ENCODE results near the gene ISL2. TPM values are rescaled to one million over a fixed set of nuclear protein-coding genes. Genes with fewer than 3 reads are reported as not detected.
A peak's percentile ranks its signal among the peaks of the same experiment; 100 is the strongest.

ISL2 gene
- total and polyA plus RNA-seq, 9 of the 15 experiments (the other 6 are each of a cell fraction or from before 2014, with no cell fraction given) = 0.15 to 23.7 (median 4.0) TPM

GRCh38 chr15:76298986-76299385 is 37.6 kb upstream of the ISL2 start:
- H3K9me1 ChIP-seq (ENCODE audit: control insufficient read depth, insufficient read depth, low read length) = peaks cover 4% of the 10 kb centered on the region
- no peak overlapping the region for H2AFZ ChIP-seq (ENCODE audit: low read depth, low read length)
- no peaks in the 10 kb centered on the region for H3K9me3 ChIP-seq (replicated peaks; ENCODE audit: control insufficient read depth, insufficient read depth, low read depth, low read length)
- H3K4me3 ChIP-seq = no peak overlapping the region
- intact Hi-C loops (cut with micrococcal nuclease) = no loop called here
- FAIRE-seq (no peak), ATAC-seq (no peak; the same call in 2 of the 3 replicates), DNase-seq (ENCODE audit: extremely low read depth in 1 of 4, low spot score in 3 of 4) (no peak)
- in situ Hi-C loops (cut with MboI) = no loop called here
- H3K4me1 ChIP-seq (replicated peaks in 1 of 2; ENCODE audit: control insufficient read depth in 2 of 2, insufficient read depth in 2 of 2, low read length in 2 of 2) = peaks cover 0 to 2% of the 10 kb centered on the region in 2 experiments; a peak in 2 of 5 replicates
- no TSS peak for BruUV-seq (replicated peaks)
- H3K27ac ChIP-seq (ENCODE audit: extremely low read depth, low read depth, low read length) = no peak overlapping the region
- H4K20me1 ChIP-seq (replicated peaks; ENCODE audit: control insufficient read depth, insufficient read depth, low read length) = peaks cover 41% of the 10 kb centered on the region; the same call in 1 of the 2 replicates
- H3K27me3 ChIP-seq (ENCODE audit: control insufficient read depth in 2 of 2, insufficient read depth in 2 of 2, low read length in 2 of 2) = no peaks in the 10 kb centered on the region
- peaks cover 95% of the 10 kb centered on the region for H3K79me2 ChIP-seq (ENCODE audit: control insufficient read depth, insufficient read depth, low read length)
- peak overlapping the region in 1 of 2 experiments; percentile 8; a peak in 1 of 4 replicates for H3K9ac ChIP-seq (ENCODE audit: insufficient read depth in 1 of 2, low read depth in 2 of 2, low read length in 2 of 2)
- H3K4me2 ChIP-seq (ENCODE audit: insufficient read depth, low read length) = no peak overlapping the region
- WGBS (ENCODE audit: insufficient coverage, low coverage, missing lambda C conversion rate) = 62% methylated on average over 3 of the region's 3 CpGs
- peaks cover 8% of the 10 kb centered on the region; the same call in 2 of the 3 replicates for H3K36me3 ChIP-seq (ENCODE audit: control insufficient read depth, insufficient read depth, low read length)
- POLR2A ChIA-PET = interaction anchor here (0.8 to 3.6 kb wide), 3 partner anchors 8 to 11 kb away, joined by 4 to 20 read pairs (median 10); no protein-coding TSS in a partner anchor
- CTCF ChIA-PET (ENCODE audit: low intra/inter-chr PET ratio) = no interaction called here
- TF ChIP-seq CHD7 (IDR thresholded peaks at IDR 0.05; ENCODE audit: low read depth, low read length) (no peak), ELF1 (tag; IDR thresholded peaks at IDR 0.05) (no peak), GTF2F1 (IDR thresholded peaks at IDR 0.05; ENCODE audit: low read depth, low read length) (no peak), TEAD4 (IDR thresholded peaks at IDR 0.05; ENCODE audit: low read length) (no peak), TEAD4 (CRISPR knock-in tag; IDR thresholded peaks at IDR 0.05; ENCODE audit: borderline replicate concordance) (no peak), ZNF764 (CRISPR knock-in tag; IDR thresholded peaks at IDR 0.05; ENCODE audit: low read depth) (no peak), ZFP91 (CRISPR knock-in tag; IDR thresholded peaks at IDR 0.05) (no peak)
